ENCODE measurements around the gene QKI.
"Not testable (repeated sequence)": the region's sequence is repeated elsewhere in the genome, so short reads cannot be mapped to it uniquely, and the experiment has no call there.

QKI gene

DNA sequence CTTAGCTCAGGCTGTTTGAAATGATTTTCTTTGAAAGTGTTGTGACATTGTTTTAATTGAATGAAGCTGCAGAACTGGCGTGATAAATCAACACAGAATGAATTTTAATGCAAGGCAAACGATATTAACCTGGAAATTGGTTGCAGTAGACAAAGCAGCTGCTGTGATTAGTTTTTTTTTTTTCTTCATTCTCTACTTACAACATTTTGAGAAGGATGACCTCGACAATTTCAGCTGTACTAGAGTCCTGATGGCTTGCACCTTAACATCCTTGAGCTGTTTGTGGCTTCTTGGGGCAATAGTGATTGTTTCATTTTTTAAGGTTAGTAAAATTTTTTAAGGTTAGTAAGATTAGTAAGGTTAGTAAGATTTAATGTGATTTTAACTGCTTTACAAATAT, 54.2 kb downstream of the QKI start:
- H3K27ac ChIP-seq (replicated peaks): no peak overlapping the region
- H3K27me3 ChIP-seq (ENCODE audit: insufficient read depth, poor library complexity, severe bottlenecking): no peaks in the 10 kb centered on the region
- DNase-seq (ENCODE audit: low read depth in 1 of 2, low spot score in 1 of 2): no peak
- H3K4me3 ChIP-seq (replicated peaks; ENCODE audit: insufficient read depth, low read length): no peak overlapping the region
- TF ChIP-seq GABPA (IDR thresholded peaks at IDR 0.05; ENCODE audit: low read depth) (no peak), POLR2AphosphoS5 (IDR thresholded peaks at IDR 0.05; ENCODE audit: low read depth) (no peak), SPI1 (IDR thresholded peaks at IDR 0.05; ENCODE audit: borderline replicate concordance, low read depth) (no peak)
- TF ChIP-seq, protein P1, sequence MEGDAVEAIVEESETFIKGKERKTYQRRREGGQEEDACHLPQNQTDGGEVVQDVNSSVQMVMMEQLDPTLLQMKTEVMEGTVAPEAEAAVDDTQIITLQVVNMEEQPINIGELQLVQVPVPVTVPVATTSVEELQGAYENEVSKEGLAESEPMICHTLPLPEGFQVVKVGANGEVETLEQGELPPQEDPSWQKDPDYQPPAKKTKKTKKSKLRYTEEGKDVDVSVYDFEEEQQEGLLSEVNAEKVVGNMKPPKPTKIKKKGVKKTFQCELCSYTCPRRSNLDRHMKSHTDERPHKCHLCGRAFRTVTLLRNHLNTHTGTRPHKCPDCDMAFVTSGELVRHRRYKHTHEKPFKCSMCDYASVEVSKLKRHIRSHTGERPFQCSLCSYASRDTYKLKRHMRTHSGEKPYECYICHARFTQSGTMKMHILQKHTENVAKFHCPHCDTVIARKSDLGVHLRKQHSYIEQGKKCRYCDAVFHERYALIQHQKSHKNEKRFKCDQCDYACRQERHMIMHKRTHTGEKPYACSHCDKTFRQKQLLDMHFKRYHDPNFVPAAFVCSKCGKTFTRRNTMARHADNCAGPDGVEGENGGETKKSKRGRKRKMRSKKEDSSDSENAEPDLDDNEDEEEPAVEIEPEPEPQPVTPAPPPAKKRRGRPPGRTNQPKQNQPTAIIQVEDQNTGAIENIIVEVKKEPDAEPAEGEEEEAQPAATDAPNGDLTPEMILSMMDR (IDR thresholded peaks at IDR 0.05; ENCODE audit: insufficient read depth, low read length): no peak
- TF ChIP-seq, protein P2, sequence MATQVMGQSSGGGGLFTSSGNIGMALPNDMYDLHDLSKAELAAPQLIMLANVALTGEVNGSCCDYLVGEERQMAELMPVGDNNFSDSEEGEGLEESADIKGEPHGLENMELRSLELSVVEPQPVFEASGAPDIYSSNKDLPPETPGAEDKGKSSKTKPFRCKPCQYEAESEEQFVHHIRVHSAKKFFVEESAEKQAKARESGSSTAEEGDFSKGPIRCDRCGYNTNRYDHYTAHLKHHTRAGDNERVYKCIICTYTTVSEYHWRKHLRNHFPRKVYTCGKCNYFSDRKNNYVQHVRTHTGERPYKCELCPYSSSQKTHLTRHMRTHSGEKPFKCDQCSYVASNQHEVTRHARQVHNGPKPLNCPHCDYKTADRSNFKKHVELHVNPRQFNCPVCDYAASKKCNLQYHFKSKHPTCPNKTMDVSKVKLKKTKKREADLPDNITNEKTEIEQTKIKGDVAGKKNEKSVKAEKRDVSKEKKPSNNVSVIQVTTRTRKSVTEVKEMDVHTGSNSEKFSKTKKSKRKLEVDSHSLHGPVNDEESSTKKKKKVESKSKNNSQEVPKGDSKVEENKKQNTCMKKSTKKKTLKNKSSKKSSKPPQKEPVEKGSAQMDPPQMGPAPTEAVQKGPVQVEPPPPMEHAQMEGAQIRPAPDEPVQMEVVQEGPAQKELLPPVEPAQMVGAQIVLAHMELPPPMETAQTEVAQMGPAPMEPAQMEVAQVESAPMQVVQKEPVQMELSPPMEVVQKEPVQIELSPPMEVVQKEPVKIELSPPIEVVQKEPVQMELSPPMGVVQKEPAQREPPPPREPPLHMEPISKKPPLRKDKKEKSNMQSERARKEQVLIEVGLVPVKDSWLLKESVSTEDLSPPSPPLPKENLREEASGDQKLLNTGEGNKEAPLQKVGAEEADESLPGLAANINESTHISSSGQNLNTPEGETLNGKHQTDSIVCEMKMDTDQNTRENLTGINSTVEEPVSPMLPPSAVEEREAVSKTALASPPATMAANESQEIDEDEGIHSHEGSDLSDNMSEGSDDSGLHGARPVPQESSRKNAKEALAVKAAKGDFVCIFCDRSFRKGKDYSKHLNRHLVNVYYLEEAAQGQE (IDR thresholded peaks at IDR 0.05; ENCODE audit: insufficient replicate concordance, low read depth): no peak

DNA sequence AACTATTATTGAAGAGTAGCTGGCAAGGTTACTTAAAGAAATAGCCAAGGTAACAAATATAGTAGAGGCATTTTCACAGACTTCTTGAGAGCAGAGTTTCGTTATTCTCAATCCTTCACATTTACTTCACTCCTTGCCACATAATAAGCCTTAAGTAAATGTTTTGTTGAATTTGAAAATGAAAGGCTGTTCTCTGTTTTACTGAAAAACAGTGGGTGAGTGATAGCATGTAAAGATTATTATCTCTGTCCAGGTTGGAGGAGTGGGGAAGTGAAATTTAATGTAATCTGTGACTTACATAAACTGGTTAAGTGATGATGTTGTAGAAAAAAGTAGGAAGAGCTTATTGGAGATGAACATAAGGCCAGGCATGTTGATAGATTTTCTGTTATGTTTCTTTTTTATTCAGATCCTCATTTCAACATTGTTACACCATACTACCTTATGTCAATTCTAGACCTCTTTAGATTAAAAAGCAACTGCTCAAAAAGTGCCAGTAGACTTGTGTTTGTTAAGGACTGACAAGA, 55.0 kb downstream of the QKI start:
- Histone ChIP-seq H3K27ac (replicated peaks) (no peak overlapping the region), H3K4me3 (replicated peaks; ENCODE audit: insufficient read depth, low read length) (no peak overlapping the region), H3K27me3 (ENCODE audit: insufficient read depth, poor library complexity, severe bottlenecking) (no peaks in the 10 kb centered on the region)
- no peak for DNase-seq (ENCODE audit: low read depth in 1 of 2, low spot score in 1 of 2)
- TF ChIP-seq GABPA (IDR thresholded peaks at IDR 0.05; ENCODE audit: low read depth) (no peak), POLR2AphosphoS5 (IDR thresholded peaks at IDR 0.05; ENCODE audit: low read depth) (no peak)

DNA sequence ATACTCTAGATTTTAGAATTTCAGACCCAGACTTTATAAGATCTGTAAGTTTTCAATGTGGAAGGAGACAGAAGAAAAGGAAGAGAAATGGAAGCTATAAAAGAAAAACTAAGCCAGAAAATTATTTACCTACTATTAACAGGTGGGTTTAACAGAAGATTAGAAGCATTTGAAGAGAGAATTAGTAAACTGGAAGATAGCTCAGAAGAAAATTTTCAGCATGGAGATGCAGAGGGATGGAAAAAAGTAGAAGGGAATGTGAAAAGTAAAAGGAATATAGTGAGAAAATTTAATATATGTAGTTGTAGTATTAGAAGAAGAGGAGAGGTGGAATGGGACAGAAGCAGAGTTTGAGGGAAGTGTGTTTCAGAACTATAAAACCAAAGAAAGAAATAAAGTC, 56.1 kb downstream of the QKI start:
- no peak for DNase-seq (ENCODE audit: low read depth in 1 of 2, low spot score in 1 of 2)
- H3K4me3 ChIP-seq (replicated peaks; ENCODE audit: insufficient read depth, low read length): no peak overlapping the region
- H3K27me3 ChIP-seq (ENCODE audit: insufficient read depth, poor library complexity, severe bottlenecking): no peaks in the 10 kb centered on the region
- no peak overlapping the region for H3K27ac ChIP-seq (replicated peaks)
- TF ChIP-seq SPI1 (IDR thresholded peaks at IDR 0.05; ENCODE audit: borderline replicate concordance, low read depth): no peak
- TF ChIP-seq GABPA (IDR thresholded peaks at IDR 0.05; ENCODE audit: low read depth): no peak
- TF ChIP-seq, protein P1 (IDR thresholded peaks at IDR 0.05; ENCODE audit: insufficient read depth, low read length): no peak
- no peak for TF ChIP-seq POLR2AphosphoS5 (IDR thresholded peaks at IDR 0.05; ENCODE audit: low read depth)
- TF ChIP-seq, protein P2 (IDR thresholded peaks at IDR 0.05; ENCODE audit: insufficient replicate concordance, low read depth): no peak

DNA sequence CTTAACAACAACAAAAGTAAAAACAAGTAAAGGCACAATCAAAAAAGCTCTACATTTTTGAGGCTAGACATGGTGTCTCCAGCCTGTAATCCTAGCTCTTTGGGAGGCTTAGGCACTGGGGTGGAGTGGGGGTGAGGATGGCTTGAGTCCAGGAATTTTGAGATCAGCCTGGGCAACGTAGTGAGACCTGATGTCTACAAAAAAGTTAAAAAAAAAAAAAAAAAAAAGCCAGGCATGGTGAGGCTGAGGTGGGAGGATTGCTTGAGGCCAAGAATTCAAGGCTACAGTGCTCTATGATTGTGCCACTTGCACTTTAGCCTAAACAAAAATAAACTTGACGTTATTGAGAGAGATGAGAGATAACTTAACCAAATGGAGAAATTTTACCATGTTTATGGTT, 60.1 kb downstream of the QKI start:
- DNase-seq (ENCODE audit: low read depth in 1 of 2, low spot score in 1 of 2): no peak
- no peak overlapping the region for H3K27ac ChIP-seq (replicated peaks)
- no peak overlapping the region for H3K4me3 ChIP-seq (replicated peaks; ENCODE audit: insufficient read depth, low read length)
- TF ChIP-seq SPI1 (IDR thresholded peaks at IDR 0.05; ENCODE audit: borderline replicate concordance, low read depth) (no peak), POLR2AphosphoS5 (IDR thresholded peaks at IDR 0.05; ENCODE audit: low read depth) (no peak), GABPA (IDR thresholded peaks at IDR 0.05; ENCODE audit: low read depth) (no peak)
- TF ChIP-seq, protein P1 (IDR thresholded peaks at IDR 0.05; ENCODE audit: insufficient read depth, low read length): no peak
- TF ChIP-seq, protein P2 (IDR thresholded peaks at IDR 0.05; ENCODE audit: insufficient replicate concordance, low read depth): no peak
- H3K27me3 ChIP-seq (ENCODE audit: insufficient read depth, poor library complexity, severe bottlenecking): no peaks in the 10 kb centered on the region

DNA sequence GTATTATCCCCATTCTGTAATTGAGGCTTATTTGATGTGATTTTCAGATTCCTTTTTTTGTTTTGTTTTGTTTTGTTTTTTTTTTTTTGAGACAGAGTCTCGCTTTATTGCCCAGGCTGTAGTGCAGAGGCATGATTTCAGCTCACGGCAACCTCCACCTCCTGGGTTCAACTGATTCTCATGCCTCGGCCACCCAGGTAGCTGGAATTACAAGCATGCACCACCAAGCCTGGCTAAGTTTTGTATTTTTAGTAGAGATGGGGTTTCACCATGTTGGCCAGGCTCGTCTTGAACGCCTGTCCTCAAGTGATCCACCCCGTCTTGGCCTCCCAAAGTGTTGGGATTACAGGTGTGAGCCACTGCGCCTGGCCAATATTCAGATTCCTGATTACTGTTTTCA, 62.4 kb downstream of the QKI start:
- not testable (repeated sequence) for DNase-seq (ENCODE audit: low read depth in 1 of 2, low spot score in 1 of 2); H3K27me3 ChIP-seq (ENCODE audit: insufficient read depth, poor library complexity, severe bottlenecking); H3K4me3 ChIP-seq (replicated peaks; ENCODE audit: insufficient read depth, low read length); H3K27ac ChIP-seq (replicated peaks)

All from HL-60 (cell line).